GM12878 (cell line): Measurements from ENCODE around the gene HAPLN2. TPM values are rescaled to one million over a fixed set of nuclear protein-coding genes. Genes with fewer than 3 reads are reported as not detected.
A peak's percentile ranks its signal among the peaks of the same experiment; 100 is the strongest.

ENCODE experiments used
- E2F4 ChIP-seq: IDR thresholded peaks from 2 replicates; pipeline ENCODE4 v1.6.1; 2012; ENCODE audit warnings: low read depth, low read length, improper control_type of control experiment
- E4F1 ChIP-seq: fragments of 450-650 bp; IDR thresholded peaks from 2 replicates; pipeline ENCODE4 v1.6.1; 2018; ENCODE audit warnings: borderline replicate concordance, mild to moderate bottlenecking; ENCODE audit not compliant: partially characterized antibody
- GATAD2B ChIP-seq: fragments of 450-650 bp; conservative IDR thresholded peaks from 2 replicates; pipeline ENCODE4 v1.6.1; 2017; ENCODE audit warnings: low read depth, mild to moderate bottlenecking, moderate library complexity
- HCFC1 ChIP-seq: fragments of 150-350 bp; IDR thresholded peaks from 2 replicates; pipeline ENCODE4 v1.6.1; 2014; ENCODE audit warnings: low read length
- MEF2A ChIP-seq: IDR thresholded peaks from 2 replicates; pipeline ENCODE4 v1.6.1; 2011; ENCODE audit warnings: low read depth, mild to moderate bottlenecking, low read length, moderate library complexity; ENCODE audit not compliant: insufficient read depth
- NFYA ChIP-seq: IDR thresholded peaks from 2 replicates; pipeline ENCODE4 v1.6.1; 2011; ENCODE audit warnings: low read depth, mild to moderate bottlenecking, low read length, improper control_type of control experiment, borderline replicate concordance
- NKRF ChIP-seq: fragments of 450-650 bp; conservative IDR thresholded peaks from 2 replicates; pipeline ENCODE4 v1.6.1; 2017; ENCODE audit warnings: mild to moderate bottlenecking, moderate library complexity
- NR2C2 ChIP-seq: IDR thresholded peaks from 2 replicates; pipeline ENCODE4 v1.6.1; 2011; ENCODE audit warnings: borderline replicate concordance, low read depth; ENCODE audit not compliant: control insufficient read depth, insufficient read length
- PAX5 ChIP-seq: IDR thresholded peaks from 2 replicates; pipeline ENCODE4 v1.6.1; 2011; ENCODE audit warnings: low read depth, low read length, borderline replicate concordance
- RAD51 ChIP-seq: fragments of 450-650 bp; IDR thresholded peaks from 2 replicates; pipeline ENCODE4 v1.6.1; 2016; ENCODE audit warnings: moderate library complexity, mild to moderate bottlenecking, inconsistent platforms
- SREBF1 ChIP-seq: IDR thresholded peaks from 2 replicates; pipeline ENCODE4 v1.6.1; 2012; ENCODE audit warnings: mild to moderate bottlenecking, low read length
- SUZ12 ChIP-seq: fragments of 200-600 bp; sonication (generic); IDR thresholded peaks from one replicate; pipeline ENCODE4 v1.6.1; 2018; ENCODE audit warnings: antibody characterized with exemption, mild to moderate bottlenecking; ENCODE audit not compliant: unreplicated experiment
- TAF1 ChIP-seq: IDR thresholded peaks from 2 replicates; pipeline ENCODE4 v1.6.1; 2011; ENCODE audit warnings: mild to moderate bottlenecking, low read depth, low read length, borderline replicate concordance
- TCF7 ChIP-seq: IDR thresholded peaks from 2 replicates; pipeline ENCODE4 v1.6.1; 2014; ENCODE audit warnings: antibody characterized with exemption, borderline replicate concordance
- ZSCAN29 ChIP-seq: fragments of 450-650 bp; IDR thresholded peaks from 2 replicates; pipeline ENCODE4 v1.6.1; 2017; ENCODE audit warnings: mild to moderate bottlenecking, moderate library complexity
- polyA plus RNA-seq, 11 experiments: library from polyadenylated mRNA; depleted of rRNA in 4 of 11; unstranded in 6 of 11; stranded (reverse) in 5 of 11; fragments of >200 nt; fragmentation: Nextera tagmentation in 4 of 11; fragmentation: Illumina TruSeq in 1 of 11; extraction: Ambion mirVana in 4 of 11; extraction: Trizol in 1 of 11; gene quantifications; 1 replicate in 1 of 11; 2 replicates in 10 of 11; pipeline versions ENCODE4 v1.2.1 to v1.2.3, GENCODE V29; 2011 to 2016; ENCODE audit warnings: inconsistent platforms in 2 of 11, missing spikeins in 2 of 11, low read depth in 1 of 11
- total RNA-seq, 4 experiments: library from RNA; depleted of rRNA in 3 of 4; stranded (reverse); fragments of >200 nt in 3 of 4; fragmentation: Illumina TruSeq in 1 of 4; extraction: Trizol in 1 of 4; gene quantifications; 2 replicates each; pipeline versions ENCODE4 v1.2.1 to v1.2.3, GENCODE V29; 2013 to 2021
- TF ChIP-seq, protein P1 (sequence below): IDR thresholded peaks from 2 replicates; pipeline ENCODE4 v1.6.1; 2012; ENCODE audit warnings: mild to moderate bottlenecking, low read depth, low read length
- TF ChIP-seq, protein P2 (sequence below): IDR thresholded peaks from 2 replicates; pipeline ENCODE4 v1.6.1; 2011; ENCODE audit warnings: mild to moderate bottlenecking, low read depth, low read length, moderate library complexity; ENCODE audit not compliant: insufficient replicate concordance
- TF ChIP-seq, protein P3 (sequence below): IDR thresholded peaks from 2 replicates; pipeline ENCODE4 v1.6.1; 2011; ENCODE audit warnings: low read depth, mild to moderate bottlenecking, low read length, moderate library complexity, borderline replicate concordance; ENCODE audit errors: extremely low read depth

The HAPLN2 gene
- total and polyA plus RNA-seq, 10 of the 15 experiments (the other 5 are each of a cell fraction or from before 2014, with no cell fraction given), result 0.15 to 0.24 TPM; not detected in 8

DNA sequence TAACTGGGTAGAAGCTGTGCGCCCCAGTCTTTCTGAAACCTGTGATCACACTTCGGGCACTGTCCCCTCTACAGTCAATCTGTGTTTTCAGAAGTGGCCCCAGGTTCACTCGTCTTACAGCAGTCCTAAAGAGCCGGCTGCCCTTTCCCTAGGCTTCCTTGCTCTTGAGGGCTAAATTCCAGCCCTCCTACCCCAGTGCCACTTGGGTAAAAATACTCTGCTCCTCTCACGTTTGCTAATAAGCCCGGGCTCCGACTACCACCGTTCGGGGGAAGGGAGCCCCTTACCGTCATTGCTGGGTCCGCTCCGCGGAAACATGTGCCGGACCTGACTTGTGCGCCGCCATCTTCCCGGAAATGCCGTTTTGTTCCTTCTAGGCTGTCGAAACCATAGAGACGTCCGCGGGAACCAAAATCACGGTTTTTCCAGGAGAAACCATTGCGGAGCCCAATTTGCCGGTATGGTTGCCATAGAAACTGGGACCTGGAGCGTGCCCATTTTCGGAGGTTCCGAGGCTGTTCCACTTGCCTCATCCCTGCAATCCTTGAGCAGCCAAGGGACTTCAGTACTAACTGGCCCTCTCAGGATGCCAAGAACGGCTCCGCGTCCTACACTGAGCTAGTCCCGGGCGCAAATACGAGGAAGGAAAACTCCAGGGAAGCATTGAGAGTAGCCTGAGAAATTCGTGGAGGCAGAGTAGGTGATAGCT is 17.9 kb upstream of the HAPLN2 start, which contains the start of gene GPATCH4 (continued):
- peak; percentile 35 for TF ChIP-seq E4F1
- TF ChIP-seq SUZ12, result no peak
- TF ChIP-seq HCFC1, result peak; percentile 67
- no peak for TF ChIP-seq RAD51
- TF ChIP-seq, protein P1, sequence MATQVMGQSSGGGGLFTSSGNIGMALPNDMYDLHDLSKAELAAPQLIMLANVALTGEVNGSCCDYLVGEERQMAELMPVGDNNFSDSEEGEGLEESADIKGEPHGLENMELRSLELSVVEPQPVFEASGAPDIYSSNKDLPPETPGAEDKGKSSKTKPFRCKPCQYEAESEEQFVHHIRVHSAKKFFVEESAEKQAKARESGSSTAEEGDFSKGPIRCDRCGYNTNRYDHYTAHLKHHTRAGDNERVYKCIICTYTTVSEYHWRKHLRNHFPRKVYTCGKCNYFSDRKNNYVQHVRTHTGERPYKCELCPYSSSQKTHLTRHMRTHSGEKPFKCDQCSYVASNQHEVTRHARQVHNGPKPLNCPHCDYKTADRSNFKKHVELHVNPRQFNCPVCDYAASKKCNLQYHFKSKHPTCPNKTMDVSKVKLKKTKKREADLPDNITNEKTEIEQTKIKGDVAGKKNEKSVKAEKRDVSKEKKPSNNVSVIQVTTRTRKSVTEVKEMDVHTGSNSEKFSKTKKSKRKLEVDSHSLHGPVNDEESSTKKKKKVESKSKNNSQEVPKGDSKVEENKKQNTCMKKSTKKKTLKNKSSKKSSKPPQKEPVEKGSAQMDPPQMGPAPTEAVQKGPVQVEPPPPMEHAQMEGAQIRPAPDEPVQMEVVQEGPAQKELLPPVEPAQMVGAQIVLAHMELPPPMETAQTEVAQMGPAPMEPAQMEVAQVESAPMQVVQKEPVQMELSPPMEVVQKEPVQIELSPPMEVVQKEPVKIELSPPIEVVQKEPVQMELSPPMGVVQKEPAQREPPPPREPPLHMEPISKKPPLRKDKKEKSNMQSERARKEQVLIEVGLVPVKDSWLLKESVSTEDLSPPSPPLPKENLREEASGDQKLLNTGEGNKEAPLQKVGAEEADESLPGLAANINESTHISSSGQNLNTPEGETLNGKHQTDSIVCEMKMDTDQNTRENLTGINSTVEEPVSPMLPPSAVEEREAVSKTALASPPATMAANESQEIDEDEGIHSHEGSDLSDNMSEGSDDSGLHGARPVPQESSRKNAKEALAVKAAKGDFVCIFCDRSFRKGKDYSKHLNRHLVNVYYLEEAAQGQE, result no peak
- TF ChIP-seq MEF2A, result no peak
- TF ChIP-seq NFYA, result no peak
- TF ChIP-seq GATAD2B, result peak; percentile 19
- TF ChIP-seq ZSCAN29, result no peak
- TF ChIP-seq TAF1, result peak; percentile 96
- TF ChIP-seq NKRF, result peak; percentile 99
- TF ChIP-seq, protein P2, sequence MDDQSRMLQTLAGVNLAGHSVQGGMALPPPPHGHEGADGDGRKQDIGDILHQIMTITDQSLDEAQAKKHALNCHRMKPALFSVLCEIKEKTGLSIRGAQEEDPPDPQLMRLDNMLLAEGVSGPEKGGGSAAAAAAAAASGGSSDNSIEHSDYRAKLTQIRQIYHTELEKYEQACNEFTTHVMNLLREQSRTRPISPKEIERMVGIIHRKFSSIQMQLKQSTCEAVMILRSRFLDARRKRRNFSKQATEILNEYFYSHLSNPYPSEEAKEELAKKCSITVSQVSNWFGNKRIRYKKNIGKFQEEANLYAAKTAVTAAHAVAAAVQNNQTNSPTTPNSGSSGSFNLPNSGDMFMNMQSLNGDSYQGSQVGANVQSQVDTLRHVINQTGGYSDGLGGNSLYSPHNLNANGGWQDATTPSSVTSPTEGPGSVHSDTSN, result no peak
- TF ChIP-seq, protein P3, sequence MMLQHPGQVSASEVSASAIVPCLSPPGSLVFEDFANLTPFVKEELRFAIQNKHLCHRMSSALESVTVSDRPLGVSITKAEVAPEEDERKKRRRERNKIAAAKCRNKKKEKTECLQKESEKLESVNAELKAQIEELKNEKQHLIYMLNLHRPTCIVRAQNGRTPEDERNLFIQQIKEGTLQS, result no peak
- TF ChIP-seq PAX5, result no peak
- no peak for TF ChIP-seq E2F4
- no peak for TF ChIP-seq TCF7
- no peak for TF ChIP-seq SREBF1
- TF ChIP-seq NR2C2, result no peak
